Measurements from ENCODE around the gene TMC5. TPM values are rescaled to one million over a fixed set of nuclear protein-coding genes. Genes with fewer than 3 reads are reported as not detected.

The TMC5 gene
- total RNA-seq, 1 experiment from 2014 or later, result 1.2 TPM

DNA sequence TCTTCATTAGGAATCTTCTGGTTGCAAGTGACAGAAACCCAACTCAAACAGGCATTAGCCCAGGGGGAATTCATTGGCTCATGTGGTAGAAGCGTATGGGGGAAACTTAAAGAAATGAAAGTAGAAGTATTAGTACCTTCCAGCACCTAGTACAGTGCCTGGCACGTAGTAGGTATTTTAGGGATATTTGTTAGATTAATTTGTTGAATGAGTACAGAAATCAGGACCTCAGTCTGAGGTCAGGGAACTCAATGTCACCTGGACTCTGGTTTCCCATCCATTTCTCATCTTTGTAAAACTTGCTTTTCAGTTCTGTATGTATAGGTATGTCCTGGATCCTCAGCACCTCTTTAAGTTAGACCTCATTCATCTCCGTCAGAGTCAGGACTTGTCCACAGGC lies 32.5 kb downstream of the TMC5 start:
- Histone ChIP-seq H3K27me3 (ENCODE audit: insufficient read depth, low read length) (no peaks in the 10 kb centered on the region), H4K5ac (ENCODE audit: insufficient read length, low read depth, low read length) (no peak overlapping the region), H3K4me2 (ENCODE audit: insufficient read depth, insufficient read length, low read length) (no peak overlapping the region), H3K23me2 (ENCODE audit: insufficient read length, low read depth, low read length, poor library complexity, severe bottlenecking) (no peaks in the 10 kb centered on the region), H2BK15ac (ENCODE audit: low read depth, low read length) (no peak overlapping the region), H2BK12ac (ENCODE audit: insufficient read length, low read depth, low read length) (no peak overlapping the region), H3K27ac (ENCODE audit: insufficient read length, low read depth, low read length) (no peak overlapping the region), H3K79me1 (ENCODE audit: insufficient read depth, low read depth, low read length, poor library complexity, severe bottlenecking) (no peaks in the 10 kb centered on the region), H2AK5ac (ENCODE audit: insufficient read length, low read length) (no peak overlapping the region), H2BK120ac (ENCODE audit: low read depth, low read length, poor library complexity, severe bottlenecking) (no peak overlapping the region), H3K18ac (ENCODE audit: insufficient read length, low read depth, low read length) (no peak overlapping the region), H3K9me3 (ENCODE audit: control insufficient read depth, low read depth, low read length) (no peaks in the 10 kb centered on the region), H4K91ac (ENCODE audit: insufficient read length, low read depth, low read length) (no peak overlapping the region), H3T11ph (ENCODE audit: low read length) (no peak overlapping the region), H4K8ac (replicated peaks; ENCODE audit: insufficient read length, low read depth, low read length) (no peak overlapping the region), H3K79me2 (ENCODE audit: insufficient read depth, low read length) (no peaks in the 10 kb centered on the region), H2AFZ (ENCODE audit: low read length) (no peak overlapping the region), H2BK5ac (ENCODE audit: insufficient read length, low read length) (no peak overlapping the region), H3K4ac (ENCODE audit: low read depth, low read length) (no peak overlapping the region), H3K9ac (ENCODE audit: extremely low read depth, insufficient read length, low read length) (no peak overlapping the region), H2BK20ac (ENCODE audit: low read depth, low read length, poor library complexity, severe bottlenecking) (no peak overlapping the region), H3K56ac (ENCODE audit: insufficient read length, low read depth, low read length) (no peak overlapping the region), H3K14ac (ENCODE audit: insufficient read depth, low read length) (no peak overlapping the region), H4K20me1 (ENCODE audit: control insufficient read depth, insufficient read depth, insufficient read length) (no peaks in the 10 kb centered on the region), H3K4me1 (ENCODE audit: insufficient read depth, low read length) (no peaks in the 10 kb centered on the region), H3K23ac (ENCODE audit: insufficient read length, low read depth, low read length) (no peak overlapping the region)
- DNase-seq, result no peak
- no peak overlapping the region for H3K4me3 Mint-ChIP-seq
- TF ChIP-seq, protein P1, sequence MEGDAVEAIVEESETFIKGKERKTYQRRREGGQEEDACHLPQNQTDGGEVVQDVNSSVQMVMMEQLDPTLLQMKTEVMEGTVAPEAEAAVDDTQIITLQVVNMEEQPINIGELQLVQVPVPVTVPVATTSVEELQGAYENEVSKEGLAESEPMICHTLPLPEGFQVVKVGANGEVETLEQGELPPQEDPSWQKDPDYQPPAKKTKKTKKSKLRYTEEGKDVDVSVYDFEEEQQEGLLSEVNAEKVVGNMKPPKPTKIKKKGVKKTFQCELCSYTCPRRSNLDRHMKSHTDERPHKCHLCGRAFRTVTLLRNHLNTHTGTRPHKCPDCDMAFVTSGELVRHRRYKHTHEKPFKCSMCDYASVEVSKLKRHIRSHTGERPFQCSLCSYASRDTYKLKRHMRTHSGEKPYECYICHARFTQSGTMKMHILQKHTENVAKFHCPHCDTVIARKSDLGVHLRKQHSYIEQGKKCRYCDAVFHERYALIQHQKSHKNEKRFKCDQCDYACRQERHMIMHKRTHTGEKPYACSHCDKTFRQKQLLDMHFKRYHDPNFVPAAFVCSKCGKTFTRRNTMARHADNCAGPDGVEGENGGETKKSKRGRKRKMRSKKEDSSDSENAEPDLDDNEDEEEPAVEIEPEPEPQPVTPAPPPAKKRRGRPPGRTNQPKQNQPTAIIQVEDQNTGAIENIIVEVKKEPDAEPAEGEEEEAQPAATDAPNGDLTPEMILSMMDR (conservative IDR thresholded peaks at IDR 0.05), result no peak
- no peaks in the 10 kb centered on the region for H3K9me3 Mint-ChIP-seq
- H3K36me3 Mint-ChIP-seq (ENCODE audit: insufficient read depth in 1 of 3, low read depth in 3 of 3), result no peaks in the 10 kb centered on the region
- H3K27me3 Mint-ChIP-seq (ENCODE audit: low read depth), result no peaks in the 10 kb centered on the region; the same call in 1 of the 2 replicates
- H3K4me1 Mint-ChIP-seq, result peaks cover 6% of the 10 kb centered on the region in 2 experiments
- 0 out of 7 replicates have a peak overlapping the region, but pooled peaks of 1 of the 3 experiments have one; percentile 60 for H3K27ac Mint-ChIP-seq
- no CpG with 5 or more reads among the region's 3 CpGs for WGBS (ENCODE audit: extremely low coverage, insufficient read length, low lambda C conversion rate)
